GM21360 (cell line): ENCODE data around the gene UBE2Q1.
"Not testable (repeated sequence)": the region's sequence is repeated elsewhere in the genome, so short reads cannot be mapped to it uniquely, and the experiment has no call there.

ENCODE experiments used
- ATAC-seq: cut with Tn5 transposase; IDR thresholded peaks from one replicate; pipeline ENCODE4 v1.9.1; 2021; ENCODE audit warnings: mild to moderate bottlenecking, moderate library complexity; ENCODE audit not compliant: unreplicated experiment

The UBE2Q1 gene

DNA sequence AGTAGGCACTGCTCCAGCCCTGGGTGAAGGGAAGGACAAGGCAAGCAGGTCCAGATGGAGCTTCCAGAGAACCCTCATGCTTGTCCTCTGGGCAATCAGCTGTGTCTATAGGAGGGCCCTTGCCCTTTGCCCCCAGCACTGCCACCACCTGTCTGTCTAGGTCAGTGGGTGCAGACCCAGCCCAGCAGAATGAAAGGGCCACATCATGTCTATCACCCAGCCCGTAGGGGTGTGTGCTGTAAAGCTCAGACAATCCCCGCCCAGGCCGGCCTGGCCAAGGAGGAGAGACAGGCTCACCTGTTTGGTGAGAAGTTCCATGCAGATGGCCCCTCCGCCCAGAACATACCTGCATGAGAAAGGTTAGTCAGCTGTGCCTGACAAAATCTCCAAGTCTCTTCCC is 7.0 kb downstream of the UBE2Q1 start:
- ATAC-seq = no peak

DNA sequence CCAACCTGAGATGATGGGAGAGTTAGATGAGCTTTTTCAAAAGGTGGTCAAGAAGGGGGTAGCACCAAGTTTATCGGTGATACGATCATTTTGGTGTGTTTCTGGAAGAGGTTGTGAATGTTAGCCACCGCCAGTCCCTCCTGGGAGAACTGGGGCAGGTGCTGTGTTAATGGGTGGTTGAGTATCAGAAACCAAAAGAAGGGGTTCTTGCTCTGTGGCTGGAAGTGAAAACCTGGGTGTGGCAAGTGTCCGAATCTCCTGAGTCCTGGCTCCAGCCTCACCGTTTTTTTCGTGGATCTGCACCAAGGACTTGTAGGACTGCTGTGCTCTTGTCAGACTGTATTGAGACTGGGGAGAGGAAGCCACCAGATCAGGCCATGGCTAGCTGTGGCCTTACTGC is 7.8 kb downstream of the UBE2Q1 start:
- no peak for ATAC-seq

- no peak for ATAC-seq
These were observed 8.4 kb downstream of the UBE2Q1 start for GRCh38 chr1:154550070-154550469.

- no peak for ATAC-seq
These were observed 9.2 kb downstream of the UBE2Q1 start for GRCh38 chr1:154549202-154549770.

- ATAC-seq = no peak
These were observed 10.4 kb downstream of the UBE2Q1 start for GRCh38 chr1:154548028-154548427.

DNA sequence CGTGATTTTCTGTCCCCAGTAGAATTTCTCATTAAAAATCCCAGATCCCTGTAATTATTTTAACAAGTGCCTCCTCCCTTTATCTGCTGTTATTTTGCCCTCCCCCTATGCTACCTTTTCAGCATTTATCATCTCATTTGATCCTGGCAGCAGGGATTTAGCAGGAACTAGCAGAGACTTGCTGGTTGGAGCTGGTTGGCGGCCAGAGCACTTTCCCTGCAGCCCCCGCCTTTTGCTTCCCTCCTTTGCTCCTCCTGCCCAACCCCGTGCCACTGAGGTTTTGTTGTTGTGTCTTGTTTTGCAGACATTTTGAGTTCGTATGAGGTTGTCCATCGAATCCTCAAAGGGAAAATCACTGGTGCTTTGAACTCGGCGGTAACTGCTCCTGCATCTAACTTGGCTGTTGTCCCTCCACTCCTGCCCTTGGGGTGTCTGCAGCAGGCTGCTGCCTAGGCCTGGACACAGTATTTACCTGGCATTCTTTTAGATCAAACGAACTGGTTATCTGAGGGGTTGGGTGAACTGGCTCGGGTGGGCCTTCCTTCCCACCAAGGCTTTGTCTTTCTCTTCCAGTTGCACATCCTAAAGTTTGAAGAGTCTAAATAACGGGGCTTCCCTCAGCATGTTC is 11.2 kb downstream of the UBE2Q1 start:
- ATAC-seq = no peak

DNA sequence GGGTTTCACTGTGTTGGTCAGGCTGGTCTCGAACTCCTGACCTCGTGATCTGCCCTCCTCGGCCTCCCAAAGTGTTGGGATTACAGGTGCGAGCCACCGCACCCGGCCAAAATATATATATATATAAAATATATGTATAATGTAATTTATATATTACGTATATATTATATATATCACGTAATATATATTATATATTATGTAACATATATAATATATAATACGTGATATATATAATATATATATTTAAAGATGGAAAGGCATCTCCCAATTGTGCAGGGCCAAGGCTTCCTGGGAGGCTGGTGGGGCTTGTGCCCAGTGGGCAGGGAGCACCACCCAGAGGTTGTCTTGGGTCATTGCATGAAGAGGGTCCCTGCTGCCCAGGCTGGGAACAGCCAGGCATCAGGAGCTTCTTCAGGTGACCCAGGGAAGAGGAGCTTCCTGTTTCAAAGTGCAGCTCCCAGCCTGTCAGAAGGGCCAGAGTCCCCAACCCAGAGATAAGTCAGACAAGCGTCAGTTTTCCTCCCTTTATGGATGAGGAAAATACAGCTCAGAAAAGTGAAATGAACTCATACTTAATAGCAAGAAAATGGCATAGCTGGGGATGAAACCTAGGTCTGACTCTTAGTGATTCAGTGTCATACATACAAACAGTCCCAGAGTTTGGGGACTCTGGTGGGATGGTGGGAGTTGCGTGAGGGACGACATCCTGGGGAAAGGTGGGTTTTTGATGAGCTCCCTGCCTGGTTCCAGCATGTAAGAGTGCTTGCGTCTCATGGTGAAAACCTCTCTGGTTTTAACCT is 12.0 kb downstream of the UBE2Q1 start:
- ATAC-seq = no peak

GRCh38 chr1:154541231-154541630 is 17.2 kb downstream of the UBE2Q1 start:
- no peak for ATAC-seq

DNA sequence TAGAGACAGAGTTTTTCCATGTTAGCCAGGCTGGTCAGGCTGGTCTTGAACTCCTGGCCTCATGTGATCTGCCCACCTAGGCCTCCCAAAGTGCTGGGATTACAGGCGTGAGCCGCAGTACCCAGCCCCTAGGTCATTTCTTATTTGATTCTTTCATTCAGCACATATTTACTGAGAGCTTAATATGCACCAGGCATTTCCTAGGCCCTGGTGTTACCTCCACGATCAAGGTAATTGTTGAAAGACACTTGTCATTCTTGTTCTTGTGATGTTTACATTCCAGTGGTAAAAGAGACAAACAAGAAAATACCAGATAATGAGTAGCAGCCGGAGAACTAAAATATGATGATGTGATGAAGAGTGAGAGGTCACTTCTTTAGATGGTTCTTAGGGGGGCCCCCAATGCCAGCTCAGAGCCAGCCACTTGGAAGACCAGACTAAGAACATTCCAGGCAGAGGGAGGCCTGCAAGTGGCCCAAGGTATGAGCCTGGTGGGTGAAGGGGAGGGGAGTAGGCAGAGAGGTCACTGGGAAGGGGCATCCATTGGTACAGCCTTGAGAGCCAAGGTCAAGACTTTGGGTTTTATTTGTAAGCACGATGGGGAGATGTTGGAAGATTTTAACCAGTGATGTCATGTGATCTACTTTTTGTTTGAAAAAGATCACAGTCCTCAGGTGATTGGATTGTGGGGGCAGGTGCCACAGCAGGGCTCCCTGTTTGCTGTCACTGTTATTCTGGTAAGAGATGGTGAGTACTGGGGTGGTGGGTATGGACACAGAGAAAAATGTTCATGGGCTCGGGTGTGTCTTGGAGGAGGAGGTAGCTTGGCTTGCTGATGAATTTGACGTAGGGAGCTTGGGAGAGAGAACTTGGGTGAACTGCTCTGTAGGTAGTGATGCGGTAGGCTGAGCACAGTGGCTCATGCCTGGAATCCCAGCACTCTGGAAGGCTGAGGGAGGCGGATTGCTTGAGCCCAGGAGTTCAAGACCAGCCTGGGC is 18.7 kb downstream of the UBE2Q1 start:
- no peak for ATAC-seq

GRCh38 chr1:154536570-154536969 is 21.9 kb downstream of the UBE2Q1 start:
- no peak for ATAC-seq

DNA sequence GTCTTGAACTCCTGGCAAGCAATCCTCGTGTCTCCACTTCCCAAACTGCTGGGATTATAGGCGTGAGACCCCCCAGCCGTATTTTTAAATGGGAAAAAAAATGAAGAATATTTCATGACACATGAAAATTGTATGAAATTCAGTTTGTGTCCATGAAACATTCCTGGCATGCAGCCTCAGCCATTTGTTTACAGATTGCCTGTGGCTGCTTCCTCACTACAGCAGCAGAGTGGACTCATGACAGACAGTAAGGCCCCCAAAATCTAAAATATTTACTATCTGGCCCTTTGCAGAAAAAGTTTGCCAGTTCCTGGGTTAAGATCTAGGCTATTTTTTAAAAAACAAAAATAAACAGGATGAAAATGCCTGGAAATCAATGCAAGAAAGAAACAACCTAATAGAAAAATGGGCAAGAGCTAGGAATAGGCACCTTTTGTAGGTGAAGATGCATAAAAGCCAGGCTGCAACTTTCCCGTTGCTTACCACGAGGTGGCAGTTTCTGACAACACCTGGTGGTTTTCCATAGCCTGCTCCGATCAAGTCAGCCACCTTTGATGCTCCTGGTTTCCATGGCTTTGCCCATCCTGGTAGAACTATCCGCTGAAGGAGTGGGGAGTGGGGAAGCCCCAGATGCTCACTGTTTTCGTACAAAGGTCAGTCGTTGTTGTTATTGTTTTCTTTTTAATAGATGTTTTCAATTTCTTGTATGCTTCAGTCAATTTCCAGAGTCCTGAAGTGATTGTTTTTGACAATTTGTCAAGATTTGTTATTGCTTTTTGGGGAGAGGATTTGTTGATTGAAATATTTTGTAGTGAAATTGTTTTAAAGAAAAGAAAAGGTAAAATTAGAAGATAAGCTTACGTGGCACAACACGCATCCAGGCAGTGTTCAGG is 24.3 kb downstream of the UBE2Q1 start:
- no peak for ATAC-seq

DNA sequence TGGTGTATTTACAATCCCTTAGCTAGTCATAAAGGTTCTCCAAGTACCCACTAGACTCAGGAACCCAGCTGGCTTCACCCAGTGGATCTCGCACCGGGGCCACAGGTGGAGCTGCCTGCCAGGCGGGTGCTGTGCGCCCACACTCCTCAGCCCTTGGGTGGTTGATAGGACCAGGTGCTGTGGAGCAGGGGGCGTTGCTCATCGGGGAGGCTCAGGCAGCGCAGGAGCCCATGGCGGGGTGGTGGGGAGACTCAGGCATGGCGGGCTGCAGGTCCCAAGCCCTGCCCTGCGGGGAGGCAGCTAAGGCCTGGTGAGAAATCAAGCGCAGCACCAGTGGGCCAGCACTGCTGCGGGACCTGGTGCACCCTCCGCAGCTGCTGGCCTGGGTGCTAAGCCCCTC is 26.5 kb downstream of the UBE2Q1 start:
- not testable (repeated sequence) for ATAC-seq

- no peak for ATAC-seq
These were observed 29.2 kb downstream of the UBE2Q1 start for GRCh38 chr1:154529308-154529707.

DNA sequence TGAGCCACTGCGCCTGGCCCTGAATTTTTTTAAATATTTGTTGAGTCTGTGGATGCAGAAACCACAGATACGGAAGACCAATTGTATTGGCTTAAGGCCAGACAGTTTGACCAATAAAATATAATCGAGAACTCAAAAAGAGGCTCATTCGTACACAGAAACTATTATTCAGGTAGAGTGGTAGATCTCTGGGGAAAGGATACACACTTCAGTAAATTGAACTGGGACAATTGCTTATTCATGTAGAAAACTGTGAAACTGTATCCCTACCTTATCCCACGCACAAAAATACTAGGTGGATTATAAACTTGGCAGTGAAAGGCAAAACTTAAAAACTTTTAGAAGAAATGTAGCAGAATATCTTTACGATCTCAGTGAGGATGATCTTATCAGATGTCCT is 31.3 kb downstream of the UBE2Q1 start:
- ATAC-seq = no peak

GRCh38 chr1:154524881-154525280 is 33.6 kb downstream of the UBE2Q1 start:
- no peak for ATAC-seq

GRCh38 chr1:154521695-154522094 is 36.8 kb downstream of the UBE2Q1 start:
- no peak for ATAC-seq

DNA sequence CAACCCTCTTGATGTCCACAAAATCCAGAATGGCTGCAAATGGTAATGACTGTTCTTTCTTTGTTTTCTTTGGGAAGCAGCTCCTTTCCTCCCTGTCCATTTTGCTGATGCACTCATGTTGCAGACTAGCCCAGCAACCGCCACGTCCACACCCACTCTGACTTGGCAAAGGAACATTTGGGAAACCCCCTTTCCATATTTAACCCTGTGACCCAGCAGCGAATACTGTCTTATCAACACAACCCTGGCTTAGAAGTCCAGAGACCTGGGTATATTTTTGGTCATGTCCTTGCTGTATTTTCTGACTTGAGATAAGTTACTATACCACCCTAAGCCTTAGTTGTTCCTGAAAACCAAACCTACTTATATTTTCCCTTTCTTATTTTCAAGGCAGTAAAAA is 38.1 kb downstream of the UBE2Q1 start:
- ATAC-seq = no peak

DNA sequence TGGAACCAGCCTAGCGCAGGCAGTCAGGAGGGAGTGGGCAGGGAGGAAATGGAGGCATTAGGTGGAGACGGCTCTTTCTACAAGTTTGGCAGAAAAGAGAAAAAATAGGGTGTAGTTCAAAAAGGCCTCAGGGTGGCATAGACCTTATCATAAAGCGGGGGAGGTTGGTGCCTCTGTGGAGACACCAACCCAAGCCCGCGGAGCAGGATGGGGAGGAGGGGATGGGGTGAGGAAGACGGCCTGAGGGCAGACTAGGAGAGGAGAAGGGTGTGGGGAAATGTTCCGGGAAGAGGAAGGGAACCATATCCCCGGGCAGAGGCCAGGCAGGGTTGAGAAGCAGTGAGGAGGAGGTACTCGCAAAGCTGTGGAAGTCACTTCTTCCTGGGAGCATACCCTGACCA is 38.9 kb downstream of the UBE2Q1 start:
- ATAC-seq = no peak

- ATAC-seq = no peak
These were observed 40.8 kb downstream of the UBE2Q1 start for GRCh38 chr1:154517661-154518060.

DNA sequence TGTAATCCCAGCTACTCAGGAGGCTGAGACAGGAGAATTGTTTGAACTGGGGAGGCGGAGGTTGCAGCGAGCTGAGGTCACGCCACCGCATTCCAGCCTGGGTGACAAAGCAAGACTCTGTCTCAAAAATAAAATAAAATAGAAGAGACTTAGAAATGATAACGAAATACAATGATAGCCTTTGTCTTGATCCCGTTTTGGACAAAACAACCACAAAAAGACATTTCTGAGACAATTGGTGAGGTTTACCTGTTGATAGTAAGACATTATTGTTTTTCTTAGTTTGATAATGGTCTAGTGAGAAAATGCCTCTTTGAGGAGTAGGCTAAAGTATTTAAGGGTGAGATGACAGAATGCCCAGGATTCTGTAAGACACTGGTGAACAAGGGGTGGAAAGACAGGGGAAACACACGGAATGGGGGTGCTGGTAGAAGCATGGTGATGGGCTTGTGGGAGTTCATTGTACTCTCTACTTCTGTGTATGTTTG is 44.4 kb downstream of the UBE2Q1 start:
- no peak for ATAC-seq
